Prostate gland (tissue), 2 donors: ENCODE data around the gene XPNPEP1. TPM values are rescaled to one million over a fixed set of nuclear protein-coding genes. Genes with fewer than 3 reads are reported as not detected.

ENCODE experiments used
- DNase-seq: peaks from one replicate; pipeline ENCODE4 v3.0.0-alpha.2; 2019; ENCODE audit warnings: low spot score
- H3K27ac ChIP-seq, 2 donors: fragments of 200-600 bp; sonication (generic); 2 replicates each; pipeline ENCODE4 v1.5.1; 2017 to 2019
- H3K27me3 ChIP-seq: fragments of 200-600 bp; sonication (generic); replicated peaks from 2 replicates; pipeline ENCODE4 v1.5.1; 2019; ENCODE audit not compliant: insufficient read depth
- H3K36me3 ChIP-seq, 2 donors: fragments of 200-600 bp; sonication (generic); 1 replicate in 1 of 2; 2 replicates in 1 of 2; pipeline versions ENCODE4 v1.5.1 to v1.8.1; 2017 to 2019
- H3K4me1 ChIP-seq: fragments of 200-600 bp; sonication (generic); replicated peaks from 2 replicates; pipeline ENCODE4 v1.5.1; 2019
- H3K4me3 ChIP-seq, 2 donors: fragments of 200-600 bp; sonication (generic); 2 replicates each; pipeline ENCODE4 v1.5.1; 2017 to 2019
- H3K9me3 ChIP-seq: fragments of 200-600 bp; sonication (generic); 2 replicates; pipeline ENCODE4 v1.5.1; 2017
- POLR2A ChIP-seq: fragments of 450-650 bp; IDR thresholded peaks from one replicate; pipeline ENCODE4 v1.6.1; 2016; ENCODE audit warnings: antibody characterized with exemption, mild to moderate bottlenecking
- POLR2AphosphoS5 ChIP-seq: sonication (generic); formaldehyde crosslinking; IDR thresholded peaks from one replicate; pipeline ENCODE4 v1.6.1; 2017; ENCODE audit warnings: antibody characterized with exemption
- WGBS: methylation state at CpG from one replicate; pipeline ENCODE4 v1.1.5; 2018; 5-methylcytosine and 5-hydroxymethylcytosine counted together
- intact Hi-C: fragments of 100-400 bp; cut with DNase I; formaldehyde crosslinking; loops from one replicate; pipeline ENCODE4 v1.14.2; 2022
- total RNA-seq, 2 donors: library from RNA; depleted of rRNA; stranded (reverse); fragments of >200 nt; gene quantifications; one replicate each; pipeline ENCODE4 v1.1.0, GENCODE V29; 2016
- TF ChIP-seq, protein P1 (sequence below), 4 experiments: fragments of 200-600 bp in 2 of 4; fragments of 450-650 bp in 2 of 4; sonication (generic) in 2 of 4; IDR thresholded peaks; 1 replicate in 3 of 4; 2 replicates in 1 of 4; pipeline ENCODE4 v1.5.1; 2016 to 2019; ENCODE audit warnings: antibody characterized with exemption in 4 of 4, mild to moderate bottlenecking in 2 of 4, moderate library complexity in 2 of 4

Gene XPNPEP1
- total RNA-seq, 2 donors from 2014 or later: 53.4 to 64.3 TPM

DNA sequence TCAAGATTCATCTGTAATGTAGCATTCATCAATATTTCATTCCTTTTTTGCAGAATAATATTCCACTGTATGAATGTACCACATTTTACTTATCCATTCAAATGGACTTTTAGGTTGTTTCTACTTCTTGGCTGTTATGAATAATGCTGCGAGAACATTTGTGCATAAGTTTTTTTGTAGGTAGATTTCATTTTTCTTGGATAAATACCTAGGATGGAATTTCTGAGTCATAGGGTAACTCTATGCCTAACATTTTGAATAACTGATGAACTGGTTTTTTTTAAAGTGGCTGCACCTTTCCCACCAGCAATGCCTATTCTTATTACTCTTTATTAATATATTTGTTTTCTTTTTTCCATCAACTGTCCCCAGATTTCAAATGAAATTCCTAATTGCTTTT is 9.1 kb upstream of the XPNPEP1 start:
- Histone ChIP-seq H3K4me1 (no peaks in the 10 kb centered on the region), H3K27ac (no peak overlapping the region), H3K36me3 (no peaks in the 10 kb centered on the region), H3K9me3 (no peaks in the 10 kb centered on the region), H3K4me3 (no peak overlapping the region), H3K27me3 (no peaks in the 10 kb centered on the region)
- TF ChIP-seq POLR2A (no peak), POLR2AphosphoS5 (no peak)
- TF ChIP-seq, protein P1, sequence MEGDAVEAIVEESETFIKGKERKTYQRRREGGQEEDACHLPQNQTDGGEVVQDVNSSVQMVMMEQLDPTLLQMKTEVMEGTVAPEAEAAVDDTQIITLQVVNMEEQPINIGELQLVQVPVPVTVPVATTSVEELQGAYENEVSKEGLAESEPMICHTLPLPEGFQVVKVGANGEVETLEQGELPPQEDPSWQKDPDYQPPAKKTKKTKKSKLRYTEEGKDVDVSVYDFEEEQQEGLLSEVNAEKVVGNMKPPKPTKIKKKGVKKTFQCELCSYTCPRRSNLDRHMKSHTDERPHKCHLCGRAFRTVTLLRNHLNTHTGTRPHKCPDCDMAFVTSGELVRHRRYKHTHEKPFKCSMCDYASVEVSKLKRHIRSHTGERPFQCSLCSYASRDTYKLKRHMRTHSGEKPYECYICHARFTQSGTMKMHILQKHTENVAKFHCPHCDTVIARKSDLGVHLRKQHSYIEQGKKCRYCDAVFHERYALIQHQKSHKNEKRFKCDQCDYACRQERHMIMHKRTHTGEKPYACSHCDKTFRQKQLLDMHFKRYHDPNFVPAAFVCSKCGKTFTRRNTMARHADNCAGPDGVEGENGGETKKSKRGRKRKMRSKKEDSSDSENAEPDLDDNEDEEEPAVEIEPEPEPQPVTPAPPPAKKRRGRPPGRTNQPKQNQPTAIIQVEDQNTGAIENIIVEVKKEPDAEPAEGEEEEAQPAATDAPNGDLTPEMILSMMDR (IDR thresholded peaks at IDR 0.05): no peak
- WGBS: 95% methylated on average over 1 of the region's 1 CpG
- no peak for DNase-seq
- intact Hi-C loops: no loop called here

DNA sequence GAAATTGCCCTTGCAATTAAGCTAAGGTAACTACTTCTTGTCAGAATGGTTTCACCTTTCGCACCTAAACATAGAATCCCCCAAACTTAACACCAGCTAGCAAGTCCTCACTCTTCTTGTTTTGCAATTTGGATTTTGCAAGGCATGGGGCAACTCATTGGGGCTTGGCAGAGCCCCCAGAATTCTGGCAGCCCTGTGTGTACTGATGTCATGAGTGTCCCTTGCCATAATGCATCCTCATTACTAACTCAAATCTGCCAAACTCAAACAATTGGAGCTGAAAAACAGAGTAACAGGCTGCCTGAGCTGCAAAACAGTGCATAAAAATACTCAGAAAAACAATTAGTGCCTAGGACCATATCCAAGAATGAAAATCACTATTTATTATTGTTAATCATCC is 7.9 kb upstream of the XPNPEP1 start:
- intact Hi-C loops: no loop called here
- no peaks in the 10 kb centered on the region for H3K4me1 ChIP-seq
- H3K9me3 ChIP-seq: no peaks in the 10 kb centered on the region
- H3K4me3 ChIP-seq: no peak overlapping the region
- no peaks in the 10 kb centered on the region for H3K36me3 ChIP-seq
- no peak for DNase-seq
- H3K27me3 ChIP-seq: no peaks in the 10 kb centered on the region
- TF ChIP-seq, protein P1 (IDR thresholded peaks at IDR 0.05): no peak
- TF ChIP-seq POLR2A (no peak), POLR2AphosphoS5 (no peak)
- no peak overlapping the region for H3K27ac ChIP-seq
- WGBS: 91% methylated on average over 1 of the region's 1 CpG

DNA sequence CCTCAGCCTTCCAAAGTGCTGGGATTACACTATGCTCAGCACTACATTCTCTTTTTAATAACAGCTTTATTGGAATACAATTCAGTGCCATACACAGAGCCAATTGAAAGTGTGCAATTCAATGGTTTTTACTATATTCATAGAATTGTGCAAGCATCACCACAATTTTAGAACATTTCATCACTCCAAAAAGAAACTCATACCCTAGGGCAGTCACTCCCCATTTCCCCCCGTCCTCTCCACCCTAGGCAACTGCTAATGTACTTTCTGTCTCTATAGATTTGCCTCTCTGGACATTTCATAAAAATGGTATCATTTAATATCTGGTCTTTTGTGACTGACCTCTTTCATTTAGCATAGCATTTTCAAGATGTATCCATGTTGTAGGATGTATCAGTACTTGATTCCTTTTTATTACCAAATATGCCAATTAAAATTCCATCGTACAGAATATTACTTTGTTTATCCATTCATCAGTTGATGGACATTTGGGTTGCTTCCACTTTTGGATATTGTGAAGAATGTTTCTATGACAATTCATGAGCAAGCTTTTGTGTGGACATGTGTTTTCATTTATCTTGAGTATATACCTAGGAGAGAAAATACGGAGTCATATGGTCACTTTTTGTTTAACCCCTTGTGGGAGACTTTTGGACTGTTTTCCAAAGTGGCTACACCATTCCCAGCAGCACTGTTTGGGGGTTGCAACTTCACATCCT is 6.3 kb upstream of the XPNPEP1 start:
- no peak for DNase-seq
- WGBS: 67% methylated on average over 3 of the region's 3 CpGs

DNA sequence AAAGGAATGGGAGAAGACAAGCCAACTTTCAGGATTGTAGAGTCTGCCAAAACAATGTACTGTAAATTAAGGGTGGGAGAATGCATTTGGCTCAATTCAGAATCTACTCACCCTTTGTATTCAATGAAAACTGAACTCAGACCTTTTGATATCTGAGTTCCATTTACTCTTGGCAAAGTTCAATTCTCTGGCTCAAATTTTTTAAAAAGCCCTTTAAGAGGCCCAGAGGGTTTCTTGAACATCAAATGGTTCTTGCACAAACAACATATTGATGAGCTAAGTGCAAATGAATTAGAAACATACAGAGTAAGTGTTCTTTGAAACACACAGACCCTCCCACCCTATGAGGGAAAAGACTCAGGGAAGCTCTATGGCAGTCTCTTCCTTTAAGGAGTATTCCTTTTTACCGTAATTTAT is 5.2 kb upstream of the XPNPEP1 start:
- intact Hi-C loops: loop anchor here (10.0 kb wide), 1 partner anchor 276 kb away; the partner anchor contains the start of gene MXI1
- Histone ChIP-seq H3K27me3 (no peaks in the 10 kb centered on the region), H3K9me3 (no peaks in the 10 kb centered on the region), H3K27ac (no peak overlapping the region), H3K4me1 (no peaks in the 10 kb centered on the region), H3K36me3 (no peaks in the 10 kb centered on the region), H3K4me3 (no peak overlapping the region)
- TF ChIP-seq POLR2AphosphoS5: no peak
- TF ChIP-seq POLR2A: no peak
- TF ChIP-seq, protein P1 (IDR thresholded peaks at IDR 0.05): no peak
- DNase-seq: no peak
- WGBS: 58% methylated on average over 1 of the region's 1 CpG

More for the DNA sequence above, 6.3 kb upstream of the XPNPEP1 start:
- TF ChIP-seq POLR2AphosphoS5 (no peak), POLR2A (no peak)
- TF ChIP-seq, protein P1 (IDR thresholded peaks at IDR 0.05): no peak
- intact Hi-C loops: loop anchor here (10.0 kb wide), 1 partner anchor 275 kb away; the partner anchor contains the start of gene MXI1
- Histone ChIP-seq H3K27ac (no peak overlapping the region), H3K4me3 (no peak overlapping the region), H3K4me1 (no peaks in the 10 kb centered on the region), H3K27me3 (no peaks in the 10 kb centered on the region), H3K9me3 (no peaks in the 10 kb centered on the region), H3K36me3 (no peaks in the 10 kb centered on the region)

DNA sequence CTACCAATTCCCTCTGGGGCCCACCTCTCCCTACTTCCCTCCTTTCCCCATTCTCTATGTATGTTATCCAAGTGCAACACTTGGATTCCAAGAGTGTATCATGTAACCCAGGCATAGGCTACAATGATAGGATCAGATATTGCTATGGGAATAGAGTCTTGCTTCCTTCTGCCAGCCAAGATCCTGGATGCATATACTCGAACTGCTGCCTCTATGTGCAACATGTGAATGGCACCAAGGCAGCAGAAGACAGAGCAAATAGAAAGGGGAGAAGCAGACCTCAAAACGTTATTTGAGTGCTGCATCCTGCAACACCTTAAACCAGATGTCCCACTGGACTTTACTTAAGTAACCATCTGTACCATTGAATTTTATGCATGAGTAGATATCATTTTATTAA is 3.5 kb upstream of the XPNPEP1 start:
- no peaks in the 10 kb centered on the region for H3K27me3 ChIP-seq
- WGBS: 81% methylated on average over 2 of the region's 2 CpGs
- DNase-seq: no peak
- TF ChIP-seq, protein P1 (IDR thresholded peaks at IDR 0.05): no peak
- TF ChIP-seq POLR2A (no peak), POLR2AphosphoS5 (no peak)
- no peaks in the 10 kb centered on the region for H3K4me1 ChIP-seq
- H3K36me3 ChIP-seq: no peaks in the 10 kb centered on the region
- H3K27ac ChIP-seq: no peak overlapping the region
- intact Hi-C loops: loop anchor here (10.0 kb wide), 1 partner anchor 278 kb away; the partner anchor contains the start of gene MXI1
- no peak overlapping the region for H3K4me3 ChIP-seq
- H3K9me3 ChIP-seq: no peaks in the 10 kb centered on the region
